ENCODE data around the gene TPD52L1.
"Not testable (repeated sequence)": the region's sequence is repeated elsewhere in the genome, so short reads cannot be mapped to it uniquely, and the experiment has no call there.

The TPD52L1 gene

GRCh38 chr6:125153391-125154117 lies at the start of gene TPD52L1:
TSS of gene TPD52L1 (plus strand) at chr6:125153773. CDS start at chr6:125153952, 179 bp downstream.
- peak; percentile 26 to 32 for DNase-seq (ENCODE audit: low read depth in 2 of 2)

DNA sequence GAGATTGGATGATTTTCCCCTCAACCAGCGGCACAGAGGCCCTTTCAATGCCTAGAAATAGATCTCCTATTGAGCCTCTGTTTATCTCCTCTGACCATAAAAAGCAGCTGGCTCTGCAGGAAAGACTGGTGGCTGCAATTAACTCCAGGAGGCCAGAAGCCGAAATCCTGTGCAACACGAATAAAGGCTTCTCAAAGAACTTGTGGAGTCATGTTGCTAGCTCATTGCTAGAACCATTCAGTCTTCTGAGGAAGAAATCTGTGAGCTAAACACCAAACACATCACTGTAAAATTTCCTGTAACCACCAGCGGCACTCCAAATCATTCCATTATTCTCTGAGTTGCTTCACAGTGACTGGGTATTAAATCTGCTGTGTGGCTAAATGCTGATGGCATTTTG lies 49.1 kb upstream of the TPD52L1 start:
- peak; percentile 84 to 86 for DNase-seq (ENCODE audit: low read depth in 2 of 2)

GRCh38 chr6:125107048-125107447 lies 46.5 kb upstream of the TPD52L1 start:
- no peak for DNase-seq (ENCODE audit: low read depth in 2 of 2)

GRCh38 chr6:125107896-125108295 lies 45.7 kb upstream of the TPD52L1 start:
- DNase-seq (ENCODE audit: low read depth in 2 of 2) = no peak

DNA sequence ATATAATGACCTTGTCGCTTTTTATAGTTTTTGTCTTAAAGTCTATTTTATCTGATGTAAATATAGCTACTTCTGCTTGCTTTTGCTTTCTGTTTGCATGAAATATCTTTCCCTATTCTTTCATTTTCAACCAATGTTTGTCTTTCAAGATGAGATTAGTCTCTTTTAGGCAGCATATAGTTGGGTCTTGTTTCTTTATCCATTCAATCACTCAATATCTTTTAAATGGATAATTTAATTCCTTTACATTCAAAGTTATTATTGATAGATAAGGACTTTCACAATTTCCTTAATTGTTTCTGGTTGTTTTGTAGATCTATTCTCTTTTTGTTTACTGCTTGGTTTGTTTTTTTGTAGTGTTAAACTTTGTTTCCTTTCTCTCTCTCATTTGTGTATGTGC lies 43.5 kb upstream of the TPD52L1 start:
- no peak for DNase-seq (ENCODE audit: low read depth in 2 of 2)

DNA sequence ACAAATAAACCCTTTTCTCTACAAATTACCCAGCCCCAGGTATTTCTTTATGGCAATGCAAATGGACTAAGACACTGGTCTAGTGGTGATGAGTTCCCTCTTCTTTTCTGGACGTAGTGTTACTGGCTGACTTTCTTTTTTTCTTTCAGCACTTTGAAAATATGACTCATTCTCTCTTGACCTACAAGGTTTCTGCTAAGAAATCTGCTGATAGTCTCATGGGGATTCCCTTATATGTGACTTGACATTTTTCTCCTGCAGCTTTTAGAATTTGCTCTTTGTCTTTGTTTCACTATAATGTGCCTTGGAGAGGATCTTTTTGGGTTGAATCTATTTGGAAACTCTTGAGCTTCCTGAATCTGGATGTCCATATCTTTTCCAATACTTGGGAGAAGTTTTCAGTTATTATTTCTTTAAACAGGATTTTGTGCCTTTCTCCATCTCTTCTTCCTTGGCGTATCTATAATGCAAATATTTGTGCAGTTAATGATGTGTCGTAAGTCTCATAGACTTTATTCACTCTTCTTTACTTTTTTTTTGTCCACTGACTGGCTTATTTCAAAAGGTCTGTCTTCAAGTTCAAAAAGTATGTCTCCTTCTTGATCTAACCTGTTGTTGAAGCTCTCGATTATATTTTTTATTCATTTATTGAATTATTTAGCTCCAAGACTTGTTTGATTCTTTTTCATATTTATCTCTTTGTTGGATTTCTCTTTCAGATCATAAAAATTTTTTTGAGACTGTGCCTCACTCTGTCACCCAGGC lies 42.2 kb upstream of the TPD52L1 start:
- no peak for DNase-seq (ENCODE audit: low read depth in 2 of 2)

GRCh38 chr6:125112934-125113333 lies 40.6 kb upstream of the TPD52L1 start:
- no peak for DNase-seq (ENCODE audit: low read depth in 2 of 2)

- no peak for DNase-seq (ENCODE audit: low read depth in 2 of 2)
Measured at GRCh38 chr6:125114248-125114858, 39.2 kb upstream of the TPD52L1 start.

GRCh38 chr6:125116170-125116569 lies 37.4 kb upstream of the TPD52L1 start:
- no peak for DNase-seq (ENCODE audit: low read depth in 2 of 2)

- no peak for DNase-seq (ENCODE audit: low read depth in 2 of 2)
Measured at GRCh38 chr6:125116710-125117109, 36.9 kb upstream of the TPD52L1 start.

DNA sequence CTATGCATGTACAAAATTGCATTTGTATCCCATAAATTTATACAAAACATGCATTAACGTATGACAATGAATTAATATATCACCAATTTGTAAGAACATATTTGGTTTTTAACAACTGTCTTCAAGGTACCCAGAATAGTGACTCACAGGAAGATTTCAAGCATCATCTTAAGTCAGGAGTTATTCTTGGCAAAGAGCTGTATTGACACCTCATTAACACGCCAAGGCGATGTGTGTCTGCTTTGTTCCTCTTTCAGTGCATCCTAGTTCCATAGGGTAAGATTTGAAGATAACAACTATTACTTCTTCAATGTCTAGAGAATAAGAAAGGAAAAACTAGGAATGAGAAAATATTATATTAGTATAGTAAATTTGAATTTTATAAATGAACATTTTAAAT lies 35.8 kb upstream of the TPD52L1 start:
- no peak for DNase-seq (ENCODE audit: low read depth in 2 of 2)

DNA sequence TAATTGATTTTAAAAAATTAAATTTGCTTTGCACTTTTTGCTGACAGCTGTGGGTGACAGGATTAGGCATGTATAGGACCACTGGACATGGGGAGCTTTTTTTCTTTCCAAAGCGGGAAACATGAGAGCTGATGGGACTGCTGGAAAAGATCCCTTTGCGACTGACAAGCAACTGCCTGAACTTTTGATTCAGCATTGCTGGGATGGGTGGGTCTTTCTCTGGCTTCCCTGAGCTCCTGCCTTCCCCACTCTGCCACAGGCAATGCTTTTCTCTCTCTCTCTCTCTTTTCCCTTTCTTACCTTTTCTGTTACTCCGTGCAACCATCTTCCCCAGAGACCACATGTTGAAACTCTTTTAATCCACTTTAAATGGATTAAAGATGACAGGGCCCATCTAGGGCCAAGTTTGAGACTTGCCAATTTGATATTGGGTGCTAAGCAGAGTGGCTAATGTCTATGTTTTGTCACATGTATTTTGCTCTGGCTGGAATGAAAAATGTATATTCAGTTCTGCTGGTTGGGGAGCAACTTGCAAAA lies 33.5 kb upstream of the TPD52L1 start:
- no peak for DNase-seq (ENCODE audit: low read depth in 2 of 2)

DNA sequence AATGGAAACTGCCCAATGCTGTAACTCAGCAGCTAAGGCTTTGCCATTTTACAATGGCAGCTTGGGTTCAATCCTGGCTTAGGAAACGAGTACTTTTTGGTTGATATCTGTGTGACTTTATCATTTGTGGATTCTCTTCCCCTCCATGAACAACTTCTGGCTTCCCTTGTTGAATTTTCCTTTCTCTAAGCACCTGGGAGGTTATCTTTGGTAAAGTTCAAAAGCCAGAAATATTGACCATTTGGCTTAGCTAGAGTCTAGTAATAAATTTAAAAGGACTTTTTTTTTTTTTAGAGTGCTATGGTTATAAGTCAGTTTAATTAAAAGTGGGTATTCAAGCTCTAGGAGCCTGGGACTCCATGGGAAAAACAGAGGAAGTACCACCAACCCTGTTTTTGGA lies 31.7 kb upstream of the TPD52L1 start:
- no peak for DNase-seq (ENCODE audit: low read depth in 2 of 2)

DNA sequence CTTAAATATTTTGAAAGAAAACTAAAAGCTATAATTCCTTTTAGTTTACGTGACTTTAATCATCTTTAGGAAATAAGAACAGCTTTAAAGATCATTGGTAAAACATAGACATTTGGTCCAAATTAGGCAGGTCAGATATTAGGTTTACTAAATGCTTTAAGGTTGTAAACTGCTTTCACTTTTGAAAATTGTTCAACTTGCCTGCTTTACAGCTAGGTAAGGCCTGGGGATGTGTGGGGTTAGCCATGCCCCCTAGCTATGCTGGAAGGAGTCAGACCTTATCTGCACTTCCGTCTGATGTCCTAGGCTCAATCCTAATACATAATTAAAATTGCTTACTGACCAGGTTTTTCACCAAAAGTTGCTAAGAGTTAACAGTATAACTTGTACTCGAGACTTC lies 30.5 kb upstream of the TPD52L1 start:
- no peak for DNase-seq (ENCODE audit: low read depth in 2 of 2)

DNA sequence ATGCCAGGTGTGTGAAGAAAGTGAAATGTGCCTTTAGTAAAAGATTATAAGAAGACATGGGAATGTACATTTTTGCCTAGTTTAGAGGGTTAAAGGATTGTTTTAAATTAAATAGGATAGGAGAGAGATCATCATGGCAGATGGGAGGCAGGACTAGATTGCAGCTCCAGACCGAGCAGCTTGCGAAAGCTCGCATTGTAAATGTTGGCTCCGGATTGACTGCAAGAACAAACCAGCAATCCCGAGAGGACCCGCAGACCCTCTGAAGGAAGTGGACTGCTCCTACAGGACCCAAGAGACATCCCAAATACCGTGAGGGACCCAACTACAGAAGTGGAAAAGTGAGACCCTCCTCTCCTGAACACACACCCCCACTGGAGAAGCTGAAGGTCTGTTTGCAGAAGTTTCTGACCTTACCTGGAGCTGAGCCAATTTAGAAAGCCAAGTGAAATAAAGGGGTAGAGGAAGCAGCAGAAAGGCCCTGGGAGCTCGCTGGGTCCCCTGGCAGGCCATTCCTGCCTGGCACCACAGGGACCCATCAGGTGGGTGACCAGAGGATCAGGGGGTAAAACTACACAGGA lies 30.0 kb upstream of the TPD52L1 start:
- DNase-seq (ENCODE audit: low read depth in 2 of 2) = no peak

DNA sequence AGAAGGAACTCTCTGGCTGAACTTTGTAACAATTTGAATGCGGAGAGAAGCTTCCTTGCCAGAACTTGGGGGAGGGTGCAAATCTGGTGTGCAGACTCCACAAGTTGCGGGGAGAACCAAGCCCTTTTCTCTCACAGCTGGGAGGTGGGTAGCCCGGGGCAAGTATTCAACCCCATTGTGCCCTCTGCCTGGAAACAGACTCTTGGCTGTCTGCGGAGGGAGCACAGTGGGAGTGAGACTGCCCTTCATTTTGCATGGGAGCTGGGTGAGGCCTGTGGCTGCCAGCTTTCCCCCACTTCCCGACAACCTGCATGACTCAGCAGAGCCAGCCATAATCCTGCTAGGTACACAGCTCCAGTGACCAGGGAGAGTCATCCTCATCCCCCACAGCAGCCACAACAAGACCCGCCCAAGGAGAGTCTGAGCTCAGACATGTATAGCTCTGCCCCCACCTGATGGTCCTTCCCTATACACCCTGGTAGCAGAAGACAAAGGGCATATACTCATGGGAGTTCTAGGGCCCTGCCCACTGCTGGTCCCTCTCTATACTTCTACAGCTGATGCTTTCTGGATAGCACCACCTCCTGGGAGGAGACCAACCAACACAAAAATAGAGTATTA lies 29.4 kb upstream of the TPD52L1 start:
- DNase-seq (ENCODE audit: low read depth in 2 of 2) = no peak

DNA sequence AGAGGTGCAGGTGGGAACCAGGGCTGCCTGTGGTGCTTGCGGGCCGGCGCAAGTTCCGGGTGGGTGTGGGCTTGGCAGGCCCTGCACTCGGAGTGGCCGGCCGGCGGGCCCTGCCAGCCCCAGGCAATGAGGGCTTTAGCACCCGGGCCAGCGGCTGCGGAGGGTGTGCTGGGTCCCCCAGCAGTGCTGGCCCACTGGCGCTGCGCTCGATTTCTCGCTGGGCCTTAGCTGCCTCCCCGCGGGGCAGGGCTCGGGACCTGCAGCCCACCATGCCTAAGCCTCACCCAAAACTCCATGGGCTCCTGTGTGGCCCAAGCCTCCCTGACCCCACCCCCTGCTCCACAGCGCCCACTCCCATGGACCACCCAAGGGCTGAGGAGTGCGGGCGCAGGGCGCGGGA lies 27.7 kb upstream of the TPD52L1 start:
- DNase-seq (ENCODE audit: low read depth in 2 of 2) = not testable (repeated sequence)

DNA sequence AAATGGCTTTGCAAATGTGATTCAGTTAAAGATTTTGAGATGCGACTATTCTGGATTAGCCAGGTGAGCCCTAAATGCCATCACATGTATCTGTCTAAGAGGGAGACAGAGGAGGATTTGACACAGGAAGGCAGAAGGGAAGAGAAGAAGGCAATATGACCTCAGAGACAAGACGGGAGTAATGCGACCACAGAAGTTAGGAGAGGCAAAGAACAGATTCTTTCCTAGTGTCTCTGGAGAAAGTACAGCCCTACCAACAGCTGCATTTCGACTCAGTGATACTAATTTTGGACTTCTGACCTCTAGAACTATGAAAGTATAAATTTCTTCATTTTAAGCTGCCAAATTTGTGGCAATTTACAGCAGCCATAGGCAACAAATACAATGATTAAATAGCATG lies 24.2 kb upstream of the TPD52L1 start:
- DNase-seq (ENCODE audit: low read depth in 2 of 2) = no peak

DNA sequence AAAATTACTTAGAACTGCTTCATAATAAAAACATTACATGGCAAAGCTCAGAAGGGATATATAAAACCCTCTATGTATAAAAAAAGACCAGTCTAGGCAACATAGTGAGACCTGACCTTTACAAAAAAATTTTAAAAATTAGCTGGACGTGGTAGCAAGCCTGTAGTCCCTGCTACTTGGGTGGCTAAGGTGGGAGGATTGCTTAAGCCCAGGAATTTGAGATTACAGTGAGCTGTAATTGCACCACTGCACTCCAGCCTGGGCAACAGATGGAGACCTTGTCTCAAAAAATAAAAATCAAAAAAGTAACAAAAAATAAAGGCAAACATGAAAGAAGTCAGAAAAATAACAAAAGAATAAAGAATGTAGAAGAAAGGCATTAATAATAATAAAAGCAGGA lies 21.5 kb upstream of the TPD52L1 start:
- DNase-seq (ENCODE audit: low read depth in 2 of 2) = no peak

DNA sequence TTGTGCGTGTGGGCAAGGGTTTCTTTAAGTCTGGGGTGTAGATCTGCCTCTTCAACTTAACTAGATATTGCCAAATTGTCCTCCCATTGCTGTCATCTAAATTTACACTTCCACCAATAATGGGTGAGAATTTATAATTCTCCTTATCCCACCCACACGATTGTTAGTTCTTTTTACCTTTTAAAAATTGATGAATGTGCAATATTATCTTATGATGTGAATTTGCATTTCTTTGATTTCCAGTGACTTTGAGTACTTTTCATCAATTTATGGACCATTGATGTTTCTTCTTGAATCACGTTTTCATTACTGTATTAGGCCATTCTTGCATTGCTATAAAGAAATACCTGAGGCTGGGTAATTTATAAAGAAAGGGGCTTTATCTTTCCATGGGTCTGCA lies 17.2 kb upstream of the TPD52L1 start:
- DNase-seq (ENCODE audit: low read depth in 2 of 2) = no peak

DNA sequence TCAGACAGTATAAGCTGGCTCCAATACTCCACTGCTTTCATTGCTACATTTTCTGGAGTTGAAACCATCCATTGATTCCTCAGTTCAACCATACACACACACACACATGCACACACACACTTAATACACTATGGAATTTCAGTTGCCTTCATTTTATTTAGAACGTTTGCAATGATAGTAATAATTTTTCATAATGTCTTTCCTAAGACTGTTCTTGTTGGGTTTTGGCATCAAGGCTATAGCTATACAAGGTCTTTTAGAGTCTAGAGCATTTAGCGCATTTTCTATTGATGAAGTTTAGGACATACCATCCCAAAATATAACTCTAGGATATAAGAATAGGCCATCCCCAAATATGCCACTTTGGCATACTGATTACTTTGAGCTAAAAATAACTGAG lies 15.5 kb upstream of the TPD52L1 start:
- no peak for DNase-seq (ENCODE audit: low read depth in 2 of 2)

GRCh38 chr6:125140808-125141207 lies 12.8 kb upstream of the TPD52L1 start:
- peak in 1 of 2 experiments; percentile 23 for DNase-seq (ENCODE audit: low read depth in 2 of 2)
